Measurements from ENCODE around the gene ACAP1.
"Not testable (repeated sequence)": the region's sequence is repeated elsewhere in the genome, so short reads cannot be mapped to it uniquely, and the experiment has no call there.

Gene ACAP1

DNA sequence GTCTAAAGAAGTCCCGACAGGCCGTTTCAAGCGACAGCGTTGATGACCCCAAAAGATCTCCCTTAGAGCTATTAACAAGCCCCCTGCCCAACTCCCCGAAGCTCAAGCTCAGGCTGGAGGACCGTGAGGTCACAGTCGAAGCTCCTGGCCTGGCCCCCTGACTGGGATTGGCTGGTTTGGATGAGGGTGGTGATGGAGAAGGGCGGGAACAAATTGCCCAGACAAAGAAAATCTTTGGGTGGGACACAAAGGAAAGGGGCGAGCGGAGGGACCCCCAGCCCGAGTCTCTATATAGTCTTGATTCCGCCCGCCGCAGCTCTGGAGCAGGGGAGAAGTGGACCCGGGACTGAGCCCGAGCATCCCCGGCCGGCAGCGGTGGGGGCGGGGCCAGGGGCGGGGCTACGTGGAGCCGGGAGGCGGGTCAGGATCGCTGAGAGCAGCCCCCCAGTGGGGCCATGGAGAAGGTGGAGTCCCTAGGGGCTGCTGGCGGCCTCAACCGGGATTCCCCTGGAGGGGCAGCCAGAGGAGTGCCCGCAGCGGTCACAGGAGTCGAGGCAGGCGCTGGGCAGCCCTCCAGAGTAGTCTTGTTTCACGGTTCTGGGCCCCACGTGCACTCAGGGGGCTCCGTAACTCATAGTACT is 6.2 kb upstream of the ACAP1 start:
- DNase-seq: peak; percentile 83 to 85

DNA sequence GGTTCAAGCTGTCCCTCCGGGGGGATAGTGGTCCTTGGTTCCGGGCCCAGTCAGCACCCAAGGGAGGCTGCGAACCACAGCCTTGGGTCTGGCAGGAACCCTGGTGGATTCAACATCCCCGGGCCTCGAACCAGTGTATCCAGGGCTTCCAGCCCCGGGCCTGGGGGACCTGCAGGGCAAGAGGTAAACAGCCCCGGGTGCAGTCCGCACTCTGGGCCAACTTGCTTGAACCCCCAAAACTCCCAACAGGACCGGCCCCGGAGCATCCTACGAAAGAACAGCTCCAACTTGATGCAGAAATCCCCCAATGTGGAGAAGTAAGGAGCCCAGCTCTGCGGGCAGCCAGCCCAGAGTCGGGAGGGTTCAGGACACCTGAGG is 5.7 kb upstream of the ACAP1 start:
- DNase-seq: no peak

DNA sequence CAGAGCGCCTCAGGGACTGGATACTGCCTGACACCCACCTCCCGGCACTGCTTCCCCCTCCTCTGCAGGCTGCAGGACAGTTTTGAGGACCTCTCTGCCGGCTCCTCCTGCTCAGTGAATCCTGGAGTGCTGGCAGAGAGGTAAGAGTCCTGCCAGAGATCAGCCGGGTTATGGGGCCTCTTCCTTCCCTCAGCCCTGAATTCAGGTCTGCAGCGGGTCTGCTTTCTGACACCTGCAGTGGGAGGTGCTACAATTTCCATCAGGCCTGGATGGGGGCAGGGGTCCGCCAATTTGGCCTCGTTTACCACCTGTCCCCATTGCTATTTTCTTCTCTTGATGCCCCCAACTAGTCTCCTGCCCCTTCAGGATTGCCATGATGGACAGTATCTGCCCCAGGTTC is 4.2 kb upstream of the ACAP1 start:
- DNase-seq: no peak

DNA sequence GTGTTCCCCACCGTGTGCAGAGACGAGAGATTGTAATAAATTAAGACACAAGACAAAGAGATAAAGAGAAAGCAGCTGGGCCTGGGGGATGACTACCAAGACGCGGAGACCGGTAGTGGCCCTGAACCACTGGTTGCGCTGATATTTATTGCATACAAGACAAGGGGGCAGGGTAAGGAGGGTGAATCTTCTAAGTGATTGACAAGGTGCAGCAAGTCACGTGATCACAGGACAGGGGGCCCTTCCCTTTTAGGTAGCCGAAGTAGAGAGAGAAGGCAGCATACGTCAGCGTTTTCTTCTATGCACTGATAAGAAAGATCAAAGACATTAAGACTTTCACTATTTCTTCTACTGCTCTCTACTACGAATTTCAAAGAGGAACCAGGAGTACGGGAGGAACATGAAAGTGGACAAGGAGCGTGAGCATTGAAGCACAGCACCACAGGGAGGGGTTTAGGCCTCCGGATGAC is 3.7 kb upstream of the ACAP1 start:
- DNase-seq: peak; percentile 53 to 65

DNA sequence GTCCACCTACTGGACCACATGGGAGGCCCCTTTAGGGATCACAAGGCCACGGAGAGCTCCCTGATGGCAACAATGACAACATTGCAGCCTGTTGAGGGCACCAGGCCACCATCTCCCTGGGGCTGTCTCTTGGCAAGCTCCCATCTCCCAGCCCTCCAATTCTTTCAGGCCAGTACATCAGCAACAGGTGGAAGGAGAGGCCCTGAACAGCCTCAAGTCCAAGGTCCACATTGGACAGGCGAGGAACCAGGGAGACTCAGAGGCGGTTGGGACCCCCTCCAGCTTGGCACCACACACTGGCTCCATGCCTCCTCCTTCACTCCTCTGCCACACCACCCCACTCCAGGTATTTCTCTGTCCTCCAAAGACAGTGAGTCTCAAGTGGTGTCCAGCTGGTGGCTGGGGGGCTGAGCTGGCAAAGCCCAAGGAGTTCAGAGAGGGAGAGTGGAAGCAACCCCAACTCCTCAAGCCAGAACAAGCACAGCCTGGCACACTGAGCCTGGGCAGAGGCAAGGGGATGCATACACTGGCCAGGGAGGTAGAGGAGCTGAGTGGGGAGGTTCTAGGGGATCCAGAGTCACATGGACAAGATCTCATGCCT is 1.3 kb upstream of the ACAP1 start:
- DNase-seq: no peak

DNA sequence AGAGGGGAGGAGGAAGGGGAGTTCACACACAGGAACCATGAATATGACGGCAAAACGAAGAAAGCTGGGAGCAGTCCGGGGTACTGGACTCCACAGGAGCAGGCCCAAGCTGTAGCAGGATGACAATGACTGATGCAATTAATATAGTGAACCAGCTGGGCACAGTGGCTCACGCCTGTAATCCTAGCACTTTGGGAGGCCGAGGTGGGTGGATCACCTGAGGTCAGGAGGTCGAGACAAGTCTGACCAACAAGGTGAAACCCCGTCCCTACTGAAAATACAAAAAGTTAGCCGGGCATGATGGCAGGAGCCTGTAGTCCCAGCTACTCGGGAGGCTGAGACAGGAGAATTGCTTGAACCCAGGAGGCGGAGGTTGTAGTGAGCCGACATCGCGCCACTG is 564 bp upstream of the ACAP1 start:
- not testable (repeated sequence) for DNase-seq

DNA sequence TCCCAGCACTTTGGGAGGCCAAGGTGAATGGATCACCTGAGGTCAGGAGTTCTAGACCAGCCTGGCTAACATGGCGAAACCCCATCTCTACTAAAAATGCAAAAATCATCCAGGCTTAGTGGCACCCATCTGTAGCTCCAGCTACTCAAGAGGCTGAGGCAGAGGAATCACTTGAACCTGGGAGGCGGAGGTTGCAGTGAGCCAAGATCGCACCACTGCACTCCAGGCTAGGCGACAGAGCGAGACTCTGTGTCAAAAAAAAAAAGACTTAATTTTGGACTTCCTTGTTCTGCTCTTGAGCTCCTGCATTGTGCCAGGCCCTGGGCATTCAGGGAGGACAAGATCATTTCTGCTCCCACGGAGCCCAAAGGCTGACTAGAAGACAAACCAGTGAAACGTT is 1.3 kb downstream of the ACAP1 start:
- DNase-seq: not testable (repeated sequence)

DNA sequence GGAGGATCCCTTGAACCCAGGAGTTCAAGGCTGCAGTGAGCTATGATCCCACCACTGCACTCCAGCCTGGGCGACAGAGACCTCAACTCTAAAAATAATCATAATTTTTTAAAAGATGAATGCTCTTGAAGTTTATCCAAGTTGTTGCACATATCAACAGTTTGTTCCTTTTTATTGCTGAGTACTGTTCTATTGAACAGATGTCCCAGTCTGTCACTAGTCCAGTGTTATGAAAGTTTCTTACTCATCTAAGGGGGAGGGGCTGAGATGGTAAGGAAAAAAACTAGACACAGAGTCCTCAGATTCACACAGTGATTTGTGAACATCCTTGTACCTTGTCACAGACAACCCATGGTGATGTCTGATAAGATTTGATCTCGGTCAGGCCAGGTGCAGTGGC is 3.9 kb downstream of the ACAP1 start:
- no peak for DNase-seq

DNA sequence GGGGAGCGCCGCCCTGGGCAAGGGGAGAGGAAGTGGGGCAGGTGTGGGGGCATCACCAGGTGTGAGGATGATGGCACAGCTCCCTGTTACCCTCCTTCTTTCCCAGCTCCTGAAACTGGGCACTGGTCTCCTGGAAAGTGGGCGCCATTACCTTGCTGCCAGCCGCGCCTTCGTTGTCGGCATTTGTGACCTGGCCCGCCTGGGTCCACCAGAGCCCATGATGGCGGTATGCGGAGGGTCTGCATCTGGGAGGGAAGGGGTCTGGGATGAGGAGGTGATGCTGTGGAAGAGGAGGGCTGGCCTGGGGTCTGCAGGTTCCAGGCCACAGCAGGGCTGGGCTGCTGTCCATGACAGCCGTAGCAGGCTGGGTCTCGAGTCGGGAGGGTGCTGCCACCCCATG is 5.5 kb downstream of the ACAP1 start:
- no peak for DNase-seq

DNA sequence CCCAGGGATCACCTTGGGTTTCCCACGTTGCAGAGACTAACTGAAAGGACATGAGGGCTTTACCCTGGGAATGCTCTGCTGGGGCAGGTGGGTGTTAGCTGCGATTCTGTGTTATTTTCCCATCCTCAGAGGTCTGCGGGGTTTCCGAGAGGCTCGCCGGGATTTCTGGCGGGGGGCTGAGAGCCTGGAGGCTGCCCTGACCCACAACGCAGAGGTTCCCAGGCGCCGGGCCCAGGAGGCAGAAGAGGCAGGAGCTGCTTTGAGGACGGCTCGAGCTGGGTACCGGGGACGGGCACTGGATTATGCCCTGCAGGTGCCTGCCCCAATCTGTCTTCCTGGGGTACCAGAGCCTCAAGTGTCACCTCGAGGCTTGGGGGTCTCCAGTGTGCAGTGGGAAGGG is 6.9 kb downstream of the ACAP1 start:
- DNase-seq: no peak

DNA sequence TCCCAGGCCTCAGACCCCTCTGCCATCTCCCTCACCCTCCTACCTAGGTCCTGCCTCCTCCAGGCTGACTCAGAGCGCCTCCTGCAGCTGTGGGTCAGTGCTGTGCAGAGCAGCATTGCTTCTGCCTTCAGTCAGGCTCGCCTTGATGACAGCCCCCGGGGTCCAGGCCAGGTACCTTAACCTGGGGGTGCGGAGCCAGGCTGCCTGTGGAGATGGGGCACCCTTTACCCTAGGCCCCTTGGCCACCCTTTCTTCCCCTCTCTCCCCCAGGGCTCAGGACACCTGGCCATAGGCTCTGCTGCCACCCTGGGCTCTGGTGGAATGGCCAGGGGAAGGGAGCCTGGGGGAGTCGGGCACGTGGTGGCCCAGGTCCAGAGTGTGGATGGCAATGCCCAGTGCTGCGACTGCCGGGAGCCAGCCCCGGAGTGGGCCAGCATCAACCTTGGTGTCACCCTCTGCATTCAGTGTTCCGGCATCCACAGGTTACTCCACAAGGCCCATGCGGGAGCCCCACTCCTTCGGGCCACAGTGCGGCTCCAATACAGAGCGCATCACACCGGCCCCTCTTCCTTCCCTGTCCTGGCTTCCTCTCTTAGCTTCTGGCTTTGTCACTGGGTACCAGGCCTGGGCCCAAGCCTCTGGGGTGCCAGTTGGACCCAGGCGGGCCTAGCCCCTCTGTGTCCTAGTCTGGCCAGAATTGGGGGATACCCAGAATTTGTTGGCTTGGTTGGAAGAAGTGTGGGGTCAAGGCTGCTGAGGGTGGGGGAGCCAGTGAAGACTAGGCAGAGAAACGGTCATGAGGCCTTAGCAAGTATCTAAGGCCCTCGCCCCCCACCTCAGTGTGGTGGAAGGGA is 10.7 kb downstream of the ACAP1 start:
- DNase-seq: no peak

DNA sequence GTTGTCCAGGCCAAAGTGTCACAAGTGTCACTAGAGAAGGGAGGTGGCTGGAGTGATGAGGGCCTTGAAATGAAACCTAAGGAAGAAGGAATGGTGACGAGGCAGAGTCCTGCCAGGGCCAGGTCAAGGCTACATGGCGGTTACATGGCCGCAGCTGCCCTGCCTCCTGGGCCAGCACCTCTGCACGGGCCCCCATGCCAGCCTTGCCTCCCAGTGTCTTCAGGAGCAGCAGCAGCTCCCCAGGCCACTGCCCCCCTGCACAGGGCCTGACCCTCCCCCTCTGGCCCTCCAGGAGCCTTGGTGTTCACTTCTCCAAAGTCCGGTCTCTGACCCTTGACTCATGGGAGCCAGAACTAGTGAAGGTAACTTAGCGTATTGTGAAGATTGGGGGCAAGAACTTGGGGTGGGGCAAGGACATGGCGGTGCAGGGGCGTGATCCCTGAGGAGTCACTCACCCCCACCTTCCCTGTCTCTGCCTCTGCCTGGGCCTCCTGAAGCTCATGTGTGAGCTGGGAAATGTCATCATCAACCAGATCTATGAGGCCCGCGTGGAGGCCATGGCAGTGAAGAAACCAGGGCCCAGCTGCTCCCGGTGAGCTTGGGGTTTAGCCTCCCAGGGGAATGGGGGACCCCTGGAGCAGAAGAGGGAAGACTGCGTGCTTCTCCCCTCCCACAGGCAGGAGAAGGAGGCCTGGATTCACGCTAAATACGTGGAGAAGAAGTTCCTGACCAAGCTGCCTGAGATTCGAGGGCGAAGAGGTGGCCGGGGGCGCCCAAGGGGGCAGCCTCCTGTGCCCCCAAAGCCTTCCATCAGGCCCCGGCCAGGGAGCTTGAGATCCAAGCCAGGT is 11.5 kb downstream of the ACAP1 start:
- DNase-seq: no peak

DNA sequence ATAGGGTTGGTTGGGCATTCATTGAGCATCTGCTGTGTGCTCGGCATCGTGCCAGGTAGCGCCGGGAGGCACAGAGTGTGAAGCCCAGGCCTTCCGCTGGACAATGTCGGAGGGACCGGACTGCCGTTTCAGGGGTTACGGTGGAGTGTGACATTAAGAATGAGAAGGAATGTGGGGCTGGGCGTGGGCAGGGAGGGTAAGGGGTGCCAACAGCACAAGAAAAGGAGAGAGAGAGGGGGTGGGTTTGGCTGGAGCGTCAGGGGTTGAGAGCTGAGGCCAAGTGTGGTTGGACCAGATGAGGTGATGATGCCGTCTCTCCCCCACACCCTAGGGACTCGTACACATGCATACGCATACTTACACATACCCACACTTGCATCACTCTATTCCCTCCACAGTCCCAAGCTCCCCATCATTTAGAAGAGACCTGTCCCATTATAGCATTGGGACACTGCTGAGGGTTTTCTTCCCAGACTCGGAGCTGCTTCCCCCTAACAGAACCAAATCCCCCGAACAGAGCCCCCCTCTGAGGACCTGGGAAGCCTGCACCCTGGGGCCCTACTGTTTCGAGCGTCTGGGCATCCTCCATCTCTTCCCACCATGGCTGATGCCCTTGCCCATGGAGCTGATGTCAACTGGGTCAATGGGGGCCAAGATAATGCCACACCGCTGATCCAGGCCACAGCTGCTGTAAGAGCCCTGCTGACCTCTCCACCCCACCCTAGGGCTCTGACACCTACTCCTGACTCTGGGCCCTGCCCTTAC is 12.3 kb downstream of the ACAP1 start:
- DNase-seq: no peak

DNA sequence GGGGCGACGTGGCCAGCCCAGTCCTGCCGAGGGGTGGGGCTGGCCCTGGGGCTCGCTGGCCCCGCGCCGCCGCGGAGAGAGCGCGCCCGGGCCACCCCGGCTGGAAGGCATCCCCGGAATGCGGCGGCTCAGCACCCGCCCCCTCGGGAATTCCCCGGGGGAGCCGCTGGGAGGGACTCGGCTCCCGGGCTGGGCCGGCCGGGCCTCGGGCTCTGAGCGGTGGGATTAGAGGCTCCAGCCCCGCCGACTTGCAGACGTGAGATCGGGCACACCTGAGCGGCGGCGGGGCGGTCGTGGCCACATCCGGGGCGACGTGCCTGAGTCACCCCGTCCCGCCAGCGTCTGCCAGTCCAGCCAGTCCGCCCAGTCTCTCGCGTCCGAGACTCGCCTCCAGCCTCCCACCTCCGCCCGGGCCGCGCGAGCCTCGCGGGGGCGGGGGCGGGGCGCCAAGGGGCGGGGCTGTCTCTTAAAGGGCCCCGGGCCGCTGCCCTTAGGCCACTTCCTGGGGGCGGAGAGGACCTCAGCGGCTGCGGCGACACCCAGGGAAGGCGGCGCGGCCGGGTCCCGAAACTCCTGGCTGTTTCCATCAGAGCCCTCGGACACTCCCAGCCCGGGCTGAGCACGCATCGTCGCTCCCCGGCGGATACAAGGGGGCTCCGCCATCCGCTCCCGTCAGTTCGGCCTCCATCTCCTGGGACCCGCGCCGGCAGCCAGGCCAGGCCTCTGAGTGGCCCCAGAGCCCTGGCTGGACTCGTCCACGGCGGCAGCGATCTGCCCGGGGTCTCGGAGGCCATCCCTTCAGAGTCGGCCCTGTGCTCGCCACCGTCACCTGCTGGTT is 15.6 kb downstream of the ACAP1 start, which contains the start of gene KCTD11:
TSS of gene KCTD11 (plus strand) at position 498 of the 838 bp plus-strand sequence.
- peak; percentile 83 to 84 for DNase-seq

DNA sequence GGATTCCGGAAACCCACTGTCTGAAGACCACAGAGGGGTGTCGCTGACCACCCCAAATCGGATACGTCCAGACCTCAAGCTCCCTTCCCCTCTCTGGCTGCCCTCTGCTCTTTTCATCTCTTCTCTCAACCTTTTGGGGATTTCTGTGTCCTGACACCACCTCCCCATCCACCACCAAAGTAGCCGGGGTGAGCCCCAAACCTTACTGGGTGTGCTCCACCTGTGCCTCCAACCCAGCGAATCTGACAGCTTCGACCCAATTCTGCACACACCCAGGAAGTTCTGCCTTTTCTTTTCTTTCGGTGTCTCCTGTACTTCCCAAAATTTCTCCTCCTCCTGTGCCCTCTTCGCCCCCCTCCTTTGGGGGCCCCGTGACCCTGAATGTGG is 16.2 kb downstream of the ACAP1 start:
- peak in 1 of 2 donors; percentile 22 for DNase-seq

DNA sequence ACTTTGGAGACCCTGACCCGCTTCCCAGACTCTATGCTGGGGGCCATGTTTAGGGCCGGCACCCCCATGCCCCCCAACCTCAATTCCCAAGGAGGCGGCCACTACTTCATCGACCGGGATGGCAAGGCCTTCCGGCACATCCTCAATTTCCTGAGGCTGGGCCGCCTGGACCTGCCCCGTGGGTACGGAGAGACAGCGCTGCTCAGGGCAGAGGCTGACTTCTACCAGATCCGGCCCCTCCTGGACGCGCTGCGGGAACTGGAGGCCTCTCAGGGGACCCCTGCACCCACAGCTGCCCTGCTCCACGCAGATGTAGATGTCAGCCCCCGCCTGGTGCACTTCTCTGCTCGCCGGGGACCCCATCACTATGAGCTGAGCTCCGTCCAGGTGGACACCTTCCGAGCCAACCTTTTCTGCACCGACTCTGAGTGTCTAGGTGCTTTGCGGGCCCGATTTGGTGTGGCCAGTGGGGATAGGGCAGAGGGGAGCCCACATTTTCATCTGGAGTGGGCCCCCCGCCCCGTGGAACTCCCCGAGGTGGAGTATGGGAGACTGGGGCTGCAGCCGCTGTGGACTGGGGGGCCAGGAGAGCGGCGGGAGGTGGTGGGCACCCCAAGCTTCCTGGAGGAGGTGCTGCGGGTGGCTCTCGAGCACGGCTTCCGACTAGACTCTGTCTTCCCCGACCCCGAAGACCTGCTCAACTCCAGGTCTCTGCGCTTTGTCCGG is 16.7 kb downstream of the ACAP1 start:
- no peak for DNase-seq

DNA sequence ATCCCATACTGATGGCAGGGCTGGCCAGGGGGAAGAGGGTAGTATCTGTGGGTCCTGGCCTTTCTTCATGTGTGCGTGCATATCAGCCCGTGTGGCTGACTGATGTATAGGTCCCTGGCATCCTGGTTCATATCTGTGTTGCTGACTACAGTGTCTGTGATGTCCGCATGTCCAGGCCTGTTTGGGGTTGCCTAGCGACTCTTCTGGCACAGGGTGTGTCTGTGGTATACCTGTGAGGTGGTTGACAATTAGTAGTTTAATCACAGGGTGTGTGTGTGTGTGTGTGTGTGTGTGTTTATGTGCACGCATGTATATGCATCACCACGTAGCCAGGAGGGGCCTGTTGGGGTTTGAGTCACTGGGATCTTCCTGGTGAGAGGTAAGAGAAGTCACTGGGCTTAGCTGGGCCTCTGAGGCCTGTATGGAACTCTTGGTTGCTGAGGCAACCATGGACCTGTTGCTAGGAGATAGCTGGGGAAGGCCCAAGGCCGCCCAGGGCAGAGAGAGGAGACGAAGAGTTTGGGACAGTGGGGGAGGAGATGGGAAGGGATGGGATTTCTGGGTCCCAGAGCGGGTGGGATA is 18.0 kb downstream of the ACAP1 start:
- peak in 1 of 2 donors; percentile 21 for DNase-seq

DNA sequence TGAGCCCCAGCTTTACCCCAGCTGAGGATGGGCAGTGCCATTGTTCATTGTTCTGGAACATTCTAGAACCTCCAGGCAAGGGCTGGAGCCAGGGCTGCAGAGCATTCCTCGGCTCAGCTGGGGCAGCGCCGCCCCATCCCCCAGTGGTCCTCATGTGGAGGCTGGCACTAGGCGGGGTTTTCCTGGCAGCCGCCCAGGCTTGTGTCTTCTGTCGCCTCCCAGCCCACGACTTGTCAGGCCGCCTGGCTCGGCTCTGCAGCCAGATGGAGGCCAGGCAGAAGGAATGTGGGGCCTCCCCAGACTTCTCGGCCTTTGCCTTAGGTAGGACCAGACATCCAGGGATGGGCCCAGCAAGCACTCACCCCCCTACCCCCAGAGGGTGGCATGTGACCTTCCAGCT is 18.7 kb downstream of the ACAP1 start, which contains the start of gene TMEM95:
TSS of gene TMEM95 (plus strand) at position 104 of the 400 bp plus-strand sequence. CDS start at position 153, 49 bp downstream.
- no peak for DNase-seq

DNA sequence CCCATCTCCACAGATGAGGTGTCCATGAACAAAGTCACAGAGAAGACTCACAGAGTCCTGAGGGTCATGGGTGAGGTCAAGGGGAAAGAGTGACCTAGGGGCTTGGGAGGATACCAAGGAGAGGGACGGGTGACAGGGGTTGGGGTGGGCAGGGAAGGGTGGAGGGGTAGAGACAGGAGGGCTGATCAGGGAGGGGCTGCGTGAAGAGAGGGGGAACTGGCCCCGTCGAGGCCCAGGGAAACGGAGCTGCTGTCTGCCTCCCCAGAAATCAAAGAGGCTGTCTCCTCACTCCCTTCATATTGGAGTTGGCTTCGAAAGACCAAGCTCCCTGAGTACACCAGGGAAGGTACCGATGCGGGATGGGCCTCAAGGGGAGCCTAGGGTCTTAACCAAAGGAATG is 19.2 kb downstream of the ACAP1 start:
- no peak for DNase-seq

DNA sequence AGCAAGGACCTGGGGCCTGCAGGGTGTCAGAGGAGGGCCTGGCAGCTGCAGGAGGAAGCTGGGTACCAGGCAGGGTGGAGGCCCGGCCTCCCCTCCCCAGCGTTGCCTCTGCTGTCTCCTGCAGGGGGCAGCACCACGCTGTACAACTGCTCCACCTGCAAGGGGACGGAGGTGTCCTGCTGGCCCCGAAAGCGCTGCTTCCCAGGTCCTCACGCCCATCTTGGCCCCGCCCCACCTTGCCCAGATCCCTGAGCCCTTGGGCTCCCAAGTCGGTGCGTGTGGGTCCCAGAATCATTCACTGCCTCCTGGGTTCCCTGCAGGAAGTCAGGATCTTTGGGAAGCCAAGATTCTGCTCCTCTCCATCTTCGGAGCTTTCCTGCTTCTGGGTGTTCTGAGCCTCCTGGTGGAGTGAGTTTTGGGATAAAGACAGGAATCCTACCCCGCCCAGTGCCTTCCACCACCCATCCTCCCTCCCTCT is 19.8 kb downstream of the ACAP1 start:
- DNase-seq: peak; percentile 87 to 88
